Astrocyte (in vitro differentiated cells and primary cell): ENCODE results near the gene ZNF311. TPM values are rescaled to one million over a fixed set of nuclear protein-coding genes. Genes with fewer than 3 reads are reported as not detected.

Experiments used
- DNase-seq: peaks from one replicate; pipeline ENCODE4 v3.0.0-alpha.2; 2010; ENCODE audit warnings: low read depth
- FAIRE-seq: peaks from 2 replicates; lab custom pipeline; 2011; peaks lifted over from hg19 to GRCh38; lab: Jason Lieb, UNC
- H2AFZ ChIP-seq: 2 replicates; pipeline ENCODE4 v1.6.0; 2012; ENCODE audit warnings: low read depth, low read length, inconsistent platforms
- H3K27ac ChIP-seq: 2 replicates; pipeline ENCODE4 v1.5.1; 2011; ENCODE audit warnings: low read depth, low read length, inconsistent platforms
- H3K27me3 ChIP-seq: 2 replicates; pipeline ENCODE4 v1.6.0; 2011; ENCODE audit warnings: low read length, inconsistent platforms; ENCODE audit not compliant: insufficient read depth
- H3K36me3 ChIP-seq: 2 replicates; pipeline ENCODE4 v1.5.1; 2011; ENCODE audit warnings: low read length, inconsistent platforms; ENCODE audit not compliant: insufficient read depth
- H3K4me1 ChIP-seq: 2 replicates; pipeline ENCODE4 v1.5.1; 2011; ENCODE audit warnings: low read length, inconsistent platforms; ENCODE audit not compliant: insufficient read depth
- H3K4me2 ChIP-seq: 2 replicates; pipeline ENCODE4 v1.6.0; 2012; ENCODE audit warnings: low read length, inconsistent platforms
- H3K4me3 ChIP-seq: 2 replicates; pipeline ENCODE4 v1.5.1; 2011; ENCODE audit warnings: low read depth, mild to moderate bottlenecking, low read length, inconsistent platforms; ENCODE audit not compliant: insufficient read depth
- H3K79me2 ChIP-seq: 2 replicates; pipeline ENCODE4 v1.6.0; 2012; ENCODE audit warnings: mild to moderate bottlenecking, low read length, inconsistent platforms; ENCODE audit not compliant: insufficient read depth
- H3K9ac ChIP-seq: 2 replicates; pipeline ENCODE4 v1.6.0; 2012; ENCODE audit warnings: mild to moderate bottlenecking, low read length, inconsistent platforms
- H3K9me3 ChIP-seq: 2 replicates; pipeline ENCODE4 v1.5.1; 2012; ENCODE audit warnings: low read depth, mild to moderate bottlenecking, low read length, inconsistent platforms; ENCODE audit not compliant: insufficient read depth
- H4K20me1 ChIP-seq: 2 replicates; pipeline ENCODE4 v1.6.0; 2012; ENCODE audit warnings: low read length, inconsistent platforms; ENCODE audit not compliant: insufficient read depth
- H3K27ac Mint-ChIP-seq: one replicate; pipeline ENCODE4 v1.8.0; 2021; ENCODE audit warnings: mild to moderate bottlenecking, mixed read lengths; ENCODE audit not compliant: unreplicated experiment
- H3K27me3 Mint-ChIP-seq: one replicate; pipeline ENCODE4 v1.8.0; 2021; ENCODE audit warnings: low read depth, mixed read lengths; ENCODE audit not compliant: unreplicated experiment
- H3K36me3 Mint-ChIP-seq: one replicate; pipeline ENCODE4 v1.8.0; 2021; ENCODE audit warnings: low read depth, mixed read lengths; ENCODE audit not compliant: unreplicated experiment
- H3K4me1 Mint-ChIP-seq: one replicate; pipeline ENCODE4 v1.8.0; 2021; ENCODE audit warnings: low read depth, mixed read lengths; ENCODE audit not compliant: unreplicated experiment
- H3K4me3 Mint-ChIP-seq: one replicate; pipeline ENCODE4 v1.8.0; 2021; ENCODE audit warnings: mild to moderate bottlenecking, moderate library complexity, mixed read lengths; ENCODE audit not compliant: unreplicated experiment
- H3K9me3 Mint-ChIP-seq: one replicate; pipeline ENCODE4 v1.8.0; 2021; ENCODE audit warnings: mild to moderate bottlenecking, mixed read lengths; ENCODE audit not compliant: unreplicated experiment
- CTCF ChIP-seq: IDR thresholded peaks from 2 replicates; pipeline ENCODE4 v1.5.1; 2011; ENCODE audit warnings: low read depth, mild to moderate bottlenecking, inconsistent platforms, low read length, moderate library complexity; ENCODE audit not compliant: insufficient read depth
- EZH2 ChIP-seq: IDR thresholded peaks from 2 replicates; pipeline ENCODE4 v1.6.1; 2012; ENCODE audit warnings: mild to moderate bottlenecking, low read length, inconsistent platforms; ENCODE audit not compliant: insufficient read depth
- total RNA-seq: library from RNA; stranded (reverse); gene quantifications from 2 replicates; pipeline ENCODE4 v1.2.1, GENCODE V29; 2021

ZNF311 gene
- total RNA-seq, 1 donor from 2014 or later = 1.7 TPM

GRCh38 chr6:29011276-29011734, 6.2 kb upstream of the ZNF311 start:
- peaks cover 19% of the 10 kb centered on the region for H3K27me3 Mint-ChIP-seq
- FAIRE-seq (no peak), DNase-seq (peak; percentile 60)
- H3K4me1 Mint-ChIP-seq = peaks cover 4% of the 10 kb centered on the region
- peak overlapping the region; percentile 85 for H3K4me3 Mint-ChIP-seq
- peak overlapping the region; percentile 92 for H2AFZ ChIP-seq
- H3K4me1 ChIP-seq = no peaks in the 10 kb centered on the region
- H3K27ac ChIP-seq = no peak overlapping the region
- H3K36me3 Mint-ChIP-seq = no peaks in the 10 kb centered on the region
- TF ChIP-seq EZH2 (no peak), CTCF (no peak)
- H4K20me1 ChIP-seq = no peaks in the 10 kb centered on the region
- no peaks in the 10 kb centered on the region for H3K9me3 Mint-ChIP-seq
- no peaks in the 10 kb centered on the region for H3K9me3 ChIP-seq
- no peaks in the 10 kb centered on the region for H3K36me3 ChIP-seq
- peak overlapping the region; percentile 68 for H3K4me3 ChIP-seq
- H3K27me3 ChIP-seq = no peaks in the 10 kb centered on the region
- peak overlapping the region; percentile 65 for H3K9ac ChIP-seq
- no peaks in the 10 kb centered on the region for H3K79me2 ChIP-seq
- peak overlapping the region; percentile 89 for H3K4me2 ChIP-seq
- H3K27ac Mint-ChIP-seq = peak overlapping the region; percentile 35

- no peaks in the 10 kb centered on the region for H3K9me3 ChIP-seq
- no peaks in the 10 kb centered on the region for H3K9me3 Mint-ChIP-seq
- no peak overlapping the region for H3K27ac Mint-ChIP-seq
- no peak overlapping the region for H3K4me3 Mint-ChIP-seq
- TF ChIP-seq EZH2 (no peak), CTCF (no peak)
- H4K20me1 ChIP-seq = no peaks in the 10 kb centered on the region
- no peak overlapping the region for H3K27ac ChIP-seq
- H3K9ac ChIP-seq = no peak overlapping the region
- FAIRE-seq (no peak), DNase-seq (no peak)
- H3K4me2 ChIP-seq = no peak overlapping the region
- no peak overlapping the region for H2AFZ ChIP-seq
- H3K36me3 Mint-ChIP-seq = no peaks in the 10 kb centered on the region
- H3K79me2 ChIP-seq = no peaks in the 10 kb centered on the region
- no peaks in the 10 kb centered on the region for H3K4me1 ChIP-seq
- H3K4me1 Mint-ChIP-seq = peaks cover 4% of the 10 kb centered on the region
- H3K27me3 Mint-ChIP-seq = peaks cover 17% of the 10 kb centered on the region
- no peaks in the 10 kb centered on the region for H3K36me3 ChIP-seq
- H3K4me3 ChIP-seq = no peak overlapping the region
- no peaks in the 10 kb centered on the region for H3K27me3 ChIP-seq
These were observed 4.2 kb upstream of the ZNF311 start for GRCh38 chr6:29009358-29009757.

GRCh38 chr6:29008089-29008488, 3.0 kb upstream of the ZNF311 start:
- no peaks in the 10 kb centered on the region for H4K20me1 ChIP-seq
- H3K4me3 ChIP-seq = no peak overlapping the region
- no peak overlapping the region for H3K4me3 Mint-ChIP-seq
- no peaks in the 10 kb centered on the region for H3K9me3 Mint-ChIP-seq
- H3K27me3 Mint-ChIP-seq = peaks cover 18% of the 10 kb centered on the region
- H3K4me2 ChIP-seq = no peak overlapping the region
- no peak for TF ChIP-seq EZH2
- no peak for TF ChIP-seq CTCF
- H3K27ac ChIP-seq = no peak overlapping the region
- no peaks in the 10 kb centered on the region for H3K79me2 ChIP-seq
- FAIRE-seq (no peak), DNase-seq (no peak)
- H3K9ac ChIP-seq = no peak overlapping the region
- no peaks in the 10 kb centered on the region for H3K27me3 ChIP-seq
- H2AFZ ChIP-seq = no peak overlapping the region
- no peaks in the 10 kb centered on the region for H3K4me1 ChIP-seq
- no peaks in the 10 kb centered on the region for H3K36me3 Mint-ChIP-seq
- H3K9me3 ChIP-seq = no peaks in the 10 kb centered on the region
- H3K36me3 ChIP-seq = no peaks in the 10 kb centered on the region
- H3K4me1 Mint-ChIP-seq = no peaks in the 10 kb centered on the region
- no peak overlapping the region for H3K27ac Mint-ChIP-seq
